ENCODE data around the gene CSNK1A1.

DNA sequence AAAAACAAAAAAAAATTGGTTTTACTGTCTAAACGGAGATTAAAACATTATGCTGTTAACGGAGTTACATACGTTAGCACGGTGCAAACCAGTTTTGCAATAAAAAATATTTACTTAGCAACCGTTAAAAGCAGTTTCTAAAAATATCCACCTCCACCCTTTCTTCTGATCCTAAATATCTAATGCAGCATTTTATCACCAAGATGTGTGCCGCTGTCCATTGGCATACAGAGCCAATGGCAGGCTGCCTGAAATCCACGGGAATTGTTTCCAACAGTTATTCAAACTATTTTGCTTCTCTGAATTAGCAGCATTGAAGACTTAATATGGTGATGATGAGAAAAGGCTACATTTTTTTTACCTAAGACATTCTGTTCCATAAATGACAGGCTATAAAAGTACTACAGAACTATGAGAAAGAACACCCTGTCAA is 61.6 kb downstream of the CSNK1A1 start:
- TF ChIP-seq, protein P1, sequence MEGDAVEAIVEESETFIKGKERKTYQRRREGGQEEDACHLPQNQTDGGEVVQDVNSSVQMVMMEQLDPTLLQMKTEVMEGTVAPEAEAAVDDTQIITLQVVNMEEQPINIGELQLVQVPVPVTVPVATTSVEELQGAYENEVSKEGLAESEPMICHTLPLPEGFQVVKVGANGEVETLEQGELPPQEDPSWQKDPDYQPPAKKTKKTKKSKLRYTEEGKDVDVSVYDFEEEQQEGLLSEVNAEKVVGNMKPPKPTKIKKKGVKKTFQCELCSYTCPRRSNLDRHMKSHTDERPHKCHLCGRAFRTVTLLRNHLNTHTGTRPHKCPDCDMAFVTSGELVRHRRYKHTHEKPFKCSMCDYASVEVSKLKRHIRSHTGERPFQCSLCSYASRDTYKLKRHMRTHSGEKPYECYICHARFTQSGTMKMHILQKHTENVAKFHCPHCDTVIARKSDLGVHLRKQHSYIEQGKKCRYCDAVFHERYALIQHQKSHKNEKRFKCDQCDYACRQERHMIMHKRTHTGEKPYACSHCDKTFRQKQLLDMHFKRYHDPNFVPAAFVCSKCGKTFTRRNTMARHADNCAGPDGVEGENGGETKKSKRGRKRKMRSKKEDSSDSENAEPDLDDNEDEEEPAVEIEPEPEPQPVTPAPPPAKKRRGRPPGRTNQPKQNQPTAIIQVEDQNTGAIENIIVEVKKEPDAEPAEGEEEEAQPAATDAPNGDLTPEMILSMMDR (IDR thresholded peaks at IDR 0.05; ENCODE audit: low read depth, low read length, missing input control), result no peak
- TF ChIP-seq GABPA (IDR thresholded peaks at IDR 0.05 in 1 of 2, conservative IDR thresholded peaks at IDR 0.05 in 1 of 2), result no peak
- TF ChIP-seq JUND (IDR thresholded peaks at IDR 0.05), result no peak
- TF ChIP-seq FOXA1 (IDR thresholded peaks at IDR 0.05), result no peak
- TF ChIP-seq RAD21 (IDR thresholded peaks at IDR 0.05), result no peak
- no peak for TF ChIP-seq EGR1 (IDR thresholded peaks at IDR 0.05; ENCODE audit: low read depth in 2 of 2)
- TF ChIP-seq, protein P2, sequence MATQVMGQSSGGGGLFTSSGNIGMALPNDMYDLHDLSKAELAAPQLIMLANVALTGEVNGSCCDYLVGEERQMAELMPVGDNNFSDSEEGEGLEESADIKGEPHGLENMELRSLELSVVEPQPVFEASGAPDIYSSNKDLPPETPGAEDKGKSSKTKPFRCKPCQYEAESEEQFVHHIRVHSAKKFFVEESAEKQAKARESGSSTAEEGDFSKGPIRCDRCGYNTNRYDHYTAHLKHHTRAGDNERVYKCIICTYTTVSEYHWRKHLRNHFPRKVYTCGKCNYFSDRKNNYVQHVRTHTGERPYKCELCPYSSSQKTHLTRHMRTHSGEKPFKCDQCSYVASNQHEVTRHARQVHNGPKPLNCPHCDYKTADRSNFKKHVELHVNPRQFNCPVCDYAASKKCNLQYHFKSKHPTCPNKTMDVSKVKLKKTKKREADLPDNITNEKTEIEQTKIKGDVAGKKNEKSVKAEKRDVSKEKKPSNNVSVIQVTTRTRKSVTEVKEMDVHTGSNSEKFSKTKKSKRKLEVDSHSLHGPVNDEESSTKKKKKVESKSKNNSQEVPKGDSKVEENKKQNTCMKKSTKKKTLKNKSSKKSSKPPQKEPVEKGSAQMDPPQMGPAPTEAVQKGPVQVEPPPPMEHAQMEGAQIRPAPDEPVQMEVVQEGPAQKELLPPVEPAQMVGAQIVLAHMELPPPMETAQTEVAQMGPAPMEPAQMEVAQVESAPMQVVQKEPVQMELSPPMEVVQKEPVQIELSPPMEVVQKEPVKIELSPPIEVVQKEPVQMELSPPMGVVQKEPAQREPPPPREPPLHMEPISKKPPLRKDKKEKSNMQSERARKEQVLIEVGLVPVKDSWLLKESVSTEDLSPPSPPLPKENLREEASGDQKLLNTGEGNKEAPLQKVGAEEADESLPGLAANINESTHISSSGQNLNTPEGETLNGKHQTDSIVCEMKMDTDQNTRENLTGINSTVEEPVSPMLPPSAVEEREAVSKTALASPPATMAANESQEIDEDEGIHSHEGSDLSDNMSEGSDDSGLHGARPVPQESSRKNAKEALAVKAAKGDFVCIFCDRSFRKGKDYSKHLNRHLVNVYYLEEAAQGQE (IDR thresholded peaks at IDR 0.05), result no peak
- TF ChIP-seq, protein P3, sequence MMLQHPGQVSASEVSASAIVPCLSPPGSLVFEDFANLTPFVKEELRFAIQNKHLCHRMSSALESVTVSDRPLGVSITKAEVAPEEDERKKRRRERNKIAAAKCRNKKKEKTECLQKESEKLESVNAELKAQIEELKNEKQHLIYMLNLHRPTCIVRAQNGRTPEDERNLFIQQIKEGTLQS (IDR thresholded peaks at IDR 0.05), result no peak

All from liver (tissue), 3 donors.